SK-N-SH (cell line): ENCODE data around the gene MIOX. TPM values are rescaled to one million over a fixed set of nuclear protein-coding genes. Genes with fewer than 3 reads are reported as not detected.

Source experiments
- CTCF ChIA-PET: fragments of 300-600, 350-600 bp; formaldehyde crosslinking; extraction: SDS; loops from one replicate; lab custom pipeline; 2021; lab: Yijun Ruan, JAX
- POLR2A ChIA-PET: fragments of 350-600 bp; sonication (Branson Sonifier 250); formaldehyde crosslinking; extraction: SDS; loops from one replicate; lab custom pipeline; 2020; ENCODE audit warnings: antibody characterized with exemption, inconsistent platforms; lab: Yijun Ruan, JAX
- DNase-seq: peaks from one replicate; pipeline ENCODE4 v3.0.0; 2012
- H2AFZ ChIP-seq: fragments of 200-600 bp; sonication (generic); 2 replicates; pipeline ENCODE4 v1.8.1; 2016; ENCODE audit warnings: antibody characterized with exemption, mild to moderate bottlenecking, low read depth
- H3F3A ChIP-seq: fragments of 200-600 bp; sonication (generic); replicated peaks from 2 replicates; pipeline ENCODE3; 2016; ENCODE audit warnings: antibody characterized with exemption, mild to moderate bottlenecking; ENCODE audit not compliant: insufficient read depth
- H3K27ac ChIP-seq, 2 experiments: fragments of 200-500 bp in 1 of 2; fragments of 200-600 bp in 1 of 2; sonication (Bioruptor generic) in 1 of 2; sonication (generic), shearing (Covaris generic) in 1 of 2; 2 replicates each; pipeline versions ENCODE4 v1.5.1 to v1.6.1; 2014 to 2016; ENCODE audit warnings: low read depth in 2 of 2, inconsistent platforms in 1 of 2, low read length in 1 of 2, mild to moderate bottlenecking in 1 of 2, mixed read lengths in 1 of 2
- H3K27me3 ChIP-seq: fragments of 200-600 bp; sonication (generic), shearing (Covaris generic); 2 replicates; pipeline ENCODE4 v1.6.1; 2016; ENCODE audit warnings: mixed run types; ENCODE audit not compliant: insufficient read depth
- H3K36me3 ChIP-seq, 2 experiments: fragments of 200-500 bp in 1 of 2; fragments of 200-600 bp in 1 of 2; sonication (Bioruptor generic) in 1 of 2; sonication (generic) in 1 of 2; replicated peaks in 1 of 2; 2 replicates each; pipeline versions ENCODE3 to v1.5.1; 2014 to 2016; ENCODE audit warnings: low read length in 1 of 2, mild to moderate bottlenecking in 1 of 2; ENCODE audit not compliant: insufficient read depth in 2 of 2, control insufficient read depth in 1 of 2
- H3K4me1 ChIP-seq, 2 experiments: fragments of 200-500 bp in 1 of 2; fragments of 200-600 bp in 1 of 2; sonication (Bioruptor generic) in 1 of 2; sonication (generic), shearing (Covaris generic) in 1 of 2; 2 replicates each; pipeline versions ENCODE4 v1.5.1 to v1.6.1; 2014 to 2016; ENCODE audit warnings: low read depth in 1 of 2, low read length in 1 of 2, mixed run types in 1 of 2; ENCODE audit not compliant: insufficient read depth in 2 of 2, control insufficient read depth in 1 of 2
- H3K4me2 ChIP-seq: fragments of 200-600 bp; sonication (generic), shearing (Covaris generic); 2 replicates; pipeline ENCODE4 v1.6.1; 2017; ENCODE audit warnings: mixed run types
- H3K4me3 ChIP-seq, 2 experiments: fragments of 200-500 bp in 1 of 2; fragments of 200-600 bp in 1 of 2; sonication (Bioruptor generic) in 1 of 2; sonication (generic), shearing (Covaris generic) in 1 of 2; 2 replicates each; pipeline versions ENCODE4 v1.5.1 to v1.8.1; 2014 to 2016; ENCODE audit warnings: low read depth in 2 of 2, inconsistent platforms in 1 of 2, low read length in 1 of 2, mild to moderate bottlenecking in 1 of 2, mixed read lengths in 1 of 2, moderate library complexity in 1 of 2
- H3K79me2 ChIP-seq: fragments of 200-600 bp; sonication (generic); 2 replicates; pipeline ENCODE4 v1.8.1; 2017; ENCODE audit warnings: mild to moderate bottlenecking; ENCODE audit not compliant: insufficient read depth
- H3K9ac ChIP-seq: fragments of 200-600 bp; sonication (generic); 2 replicates; pipeline ENCODE4 v1.6.1; 2017; ENCODE audit warnings: mixed run types
- H3K9me2 ChIP-seq: fragments of 200-600 bp; sonication (generic); 2 replicates; pipeline ENCODE4 v1.6.1; 2017; ENCODE audit warnings: mixed run types
- H3K9me3 ChIP-seq: fragments of 200-600 bp; sonication (generic); 2 replicates; pipeline ENCODE4 v1.6.1; 2017; ENCODE audit warnings: mixed run types, mild to moderate bottlenecking, moderate library complexity
- H4K20me1 ChIP-seq: fragments of 200-600 bp; sonication (generic); 2 replicates; pipeline ENCODE4 v1.6.1; 2017; ENCODE audit warnings: mild to moderate bottlenecking, mixed run types; ENCODE audit not compliant: insufficient read depth
- ELF1 ChIP-seq: IDR thresholded peaks from 2 replicates; pipeline ENCODE4 v1.4.0; 2012
- EP300 ChIP-seq, 2 experiments: IDR thresholded peaks; 2 replicates each; pipeline versions ENCODE4 v1.4.0 to v1.6.1; 2012; ENCODE audit warnings: borderline replicate concordance in 1 of 2, low read depth in 1 of 2, low read length in 1 of 2
- MEF2A ChIP-seq: IDR thresholded peaks from 2 replicates; pipeline ENCODE4 v1.4.0; 2012; ENCODE audit warnings: low read depth, borderline replicate concordance
- NRF1 ChIP-seq: IDR thresholded peaks from 2 replicates; pipeline ENCODE4 v1.6.1; 2012; ENCODE audit warnings: low read depth, mild to moderate bottlenecking, low read length
- PBX3 ChIP-seq: IDR thresholded peaks from 2 replicates; pipeline ENCODE4; 2012
- RFX5 ChIP-seq: IDR thresholded peaks from 2 replicates; pipeline ENCODE4 v1.6.1; 2012; ENCODE audit warnings: mild to moderate bottlenecking, improper control_type of control experiment, low read length
- RXRA ChIP-seq: IDR thresholded peaks from 2 replicates; pipeline ENCODE4 v1.4.0; 2012; ENCODE audit warnings: low read depth, mild to moderate bottlenecking, borderline replicate concordance
- SIN3A ChIP-seq: IDR thresholded peaks from 2 replicates; pipeline ENCODE4 v1.6.1; 2012; ENCODE audit warnings: low read depth, mild to moderate bottlenecking, low read length, moderate library complexity, borderline replicate concordance
- TAF1 ChIP-seq: IDR thresholded peaks from 2 replicates; pipeline ENCODE4 v1.6.1; 2012; ENCODE audit warnings: low read depth, mild to moderate bottlenecking, low read length, moderate library complexity, borderline replicate concordance
- WGBS: methylation state at CpG from one replicate; pipeline ENCODE4 v1.1.6; 2017; ENCODE audit warnings: low lambda C conversion rate; 5-methylcytosine and 5-hydroxymethylcytosine counted together
- polyA plus RNA-seq, 3 experiments: library from polyadenylated mRNA; depleted of rRNA; stranded (reverse); fragments of >200 nt; gene quantifications; 2 replicates each; pipeline ENCODE4 v1.2.3, GENCODE V29; 2012

The MIOX gene
- polyA plus RNA-seq, 1 of the 3 experiments (the other 2 are of a cell fraction): 0.05 TPM

- WGBS: 98% methylated on average over 17 of the region's 30 CpGs
- CTCF ChIA-PET: interaction anchor here (1.1 to 1.3 kb wide), 2 partner anchors 10 to 61 kb away, joined by 3 read pairs; partner anchors contain the start of gene SCO2
- H3K79me2 ChIP-seq: peaks cover 22% of the 10 kb centered on the region; the same call in 1 of the 2 replicates
- no peaks in the 10 kb centered on the region for H3K9me2 ChIP-seq
- POLR2A ChIA-PET: no interaction called here
- no peak overlapping the region for H3K27ac ChIP-seq
- no peaks in the 10 kb centered on the region for H3K27me3 ChIP-seq
- peaks cover 26% of the 10 kb centered on the region for H4K20me1 ChIP-seq
- H3K9ac ChIP-seq: no peak overlapping the region
- no peak for DNase-seq
- H3K4me2 ChIP-seq: no peak overlapping the region
- H3K4me3 ChIP-seq: no peak overlapping the region
- no peaks in the 10 kb centered on the region for H3F3A ChIP-seq
- no peaks in the 10 kb centered on the region for H3K9me3 ChIP-seq
- H3K36me3 ChIP-seq: peaks cover 0 to 68% of the 10 kb centered on the region in 2 experiments
- no peak for TF ChIP-seq RFX5
- no peak for TF ChIP-seq EP300 (IDR thresholded peaks at IDR 0.05; ENCODE audit: borderline replicate concordance in 1 of 2, low read depth in 1 of 2, low read length in 1 of 2)
- no peak for TF ChIP-seq MEF2A
- TF ChIP-seq RXRA: no peak
- peaks cover 0 to 4% of the 10 kb centered on the region in 2 experiments; a peak in 2 of 4 replicates for H3K4me1 ChIP-seq
- no peak overlapping the region for H2AFZ ChIP-seq
Measured at GRCh38 chr22:50465066-50465930, 21.4 kb upstream of the MIOX start.

- POLR2A ChIA-PET: no interaction called here
- Histone ChIP-seq H3K36me3 (peaks cover 0 to 53% of the 10 kb centered on the region in 2 experiments), H4K20me1 (peaks cover 46% of the 10 kb centered on the region)
Measured at GRCh38 chr22:50467341-50467740, 19.3 kb upstream of the MIOX start.

More at GRCh38 chr22:50467341-50467740, 19.3 kb upstream of the MIOX start:
- no peak overlapping the region for H2AFZ ChIP-seq
- H3K4me2 ChIP-seq: no peak overlapping the region
- H3K9me2 ChIP-seq: no peaks in the 10 kb centered on the region
- H3K4me1 ChIP-seq: peaks cover 4 to 17% of the 10 kb centered on the region in 2 experiments; a peak in 2 of 4 replicates
- 94% methylated on average over 19 of the region's 24 CpGs for WGBS
- no peak overlapping the region for H3K27ac ChIP-seq
- no peaks in the 10 kb centered on the region for H3K27me3 ChIP-seq
- TF ChIP-seq PBX3 (no peak), ELF1 (no peak), NRF1 (no peak), SIN3A (no peak), TAF1 (no peak)
- TF ChIP-seq, all 33 proteins: peak for 0
- no peak overlapping the region for H3K9ac ChIP-seq
- no peaks in the 10 kb centered on the region for H3K9me3 ChIP-seq
- no peaks in the 10 kb centered on the region for H3F3A ChIP-seq
- CTCF ChIA-PET: interaction anchor here (1.5 kb wide), 1 partner anchor 12 kb away, joined by 4 read pairs; no protein-coding TSS in a partner anchor
- DNase-seq: no peak
- H3K4me3 ChIP-seq: no peak overlapping the region
- peaks cover 43% of the 10 kb centered on the region for H3K79me2 ChIP-seq
